ENCODE results near the gene CTXN1. TPM values are rescaled to one million over a fixed set of nuclear protein-coding genes. Genes with fewer than 3 reads are reported as not detected.
A peak's percentile ranks its signal among the peaks of the same experiment; 100 is the strongest.

The CTXN1 gene
- total RNA-seq, 1 donor from 2014 or later = 1.8 TPM

- no peaks in the 10 kb centered on the region for H3K36me3 Mint-ChIP-seq (ENCODE audit: low read depth)
- no peak for DNase-seq
- H3K9me3 Mint-ChIP-seq = no peaks in the 10 kb centered on the region
- H3K27me3 Mint-ChIP-seq = peaks cover 2% of the 10 kb centered on the region
- H3K4me1 Mint-ChIP-seq = peaks cover 3% of the 10 kb centered on the region
- H3K27ac Mint-ChIP-seq = no peak overlapping the region
- intact Hi-C loops (cut with micrococcal nuclease) = no loop called here
- no peak overlapping the region for H3K4me3 Mint-ChIP-seq
These were observed 42.8 kb downstream of the CTXN1 start for GRCh38 chr19:7883105-7883504.

DNA sequence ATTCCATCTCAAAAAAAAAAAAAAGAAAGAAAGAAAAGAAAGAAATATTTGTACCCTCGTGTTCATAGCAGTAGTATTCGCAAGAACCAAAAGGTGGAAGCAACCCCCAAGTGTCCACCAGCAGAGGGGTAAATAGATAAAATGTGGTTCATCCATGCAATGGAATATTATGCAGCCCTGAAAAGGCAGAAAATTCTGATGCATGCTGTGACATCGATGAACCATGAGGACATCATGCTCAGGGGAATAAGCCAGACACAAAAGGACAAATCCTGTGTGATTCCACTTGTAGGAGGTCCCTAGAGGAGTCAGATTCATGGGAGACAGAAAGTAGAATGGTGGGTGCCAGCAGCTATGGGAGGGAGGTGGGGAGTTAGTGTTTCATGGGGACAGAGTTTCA lies 44.0 kb downstream of the CTXN1 start:
- H3K27ac Mint-ChIP-seq = no peak overlapping the region
- no peaks in the 10 kb centered on the region for H3K27me3 Mint-ChIP-seq
- peaks cover 3% of the 10 kb centered on the region for H3K4me1 Mint-ChIP-seq
- intact Hi-C loops (cut with micrococcal nuclease) = no loop called here
- no peaks in the 10 kb centered on the region for H3K9me3 Mint-ChIP-seq
- DNase-seq = no peak
- no peak overlapping the region for H3K4me3 Mint-ChIP-seq
- no peaks in the 10 kb centered on the region for H3K36me3 Mint-ChIP-seq (ENCODE audit: low read depth)

- Mint-ChIP-seq H3K4me1 (peaks cover 3% of the 10 kb centered on the region), H3K27ac (no peak overlapping the region), H3K4me3 (no peak overlapping the region), H3K9me3 (no peaks in the 10 kb centered on the region), H3K27me3 (peaks cover 16% of the 10 kb centered on the region), H3K36me3 (ENCODE audit: low read depth) (no peaks in the 10 kb centered on the region)
- DNase-seq = peak; percentile 61
- intact Hi-C loops (cut with micrococcal nuclease) = no loop called here
These were observed 46.1 kb downstream of the CTXN1 start for GRCh38 chr19:7879836-7880235.

- Mint-ChIP-seq H3K9me3 (no peaks in the 10 kb centered on the region), H3K27ac (no peak overlapping the region), H3K36me3 (ENCODE audit: low read depth) (no peaks in the 10 kb centered on the region), H3K4me3 (no peak overlapping the region), H3K27me3 (peaks cover 20% of the 10 kb centered on the region), H3K4me1 (peaks cover 6% of the 10 kb centered on the region)
- intact Hi-C loops (cut with micrococcal nuclease) = no loop called here
- DNase-seq = peak; percentile 61
These were observed 46.7 kb downstream of the CTXN1 start for GRCh38 chr19:7879111-7879807.

DNA sequence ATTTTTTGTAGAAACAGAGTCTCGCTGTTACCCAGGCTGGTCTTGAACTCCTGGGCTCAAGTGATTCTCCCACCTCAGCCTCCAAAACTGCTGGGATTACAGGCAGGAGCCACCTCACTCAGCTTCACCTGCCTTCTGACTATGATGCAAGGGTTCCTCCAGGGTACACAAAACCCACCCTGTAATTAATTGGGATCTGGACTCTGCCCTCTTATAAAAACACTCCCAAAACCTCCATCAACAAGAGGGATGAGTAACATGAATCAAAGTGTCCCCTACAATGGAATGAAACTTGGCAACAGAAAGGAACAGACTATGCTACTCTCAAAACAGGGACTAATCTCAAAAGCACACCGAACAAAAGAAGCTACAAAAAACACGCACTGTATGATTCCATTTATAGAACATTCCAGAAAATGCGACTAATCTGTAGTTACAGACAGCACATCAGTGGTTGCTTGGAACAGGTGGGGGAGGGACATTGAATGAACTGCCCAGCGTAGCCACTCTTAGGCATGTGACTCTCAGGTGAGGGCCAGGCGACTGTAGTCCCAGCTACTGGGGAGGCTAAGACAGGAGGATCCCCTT lies 48.6 kb downstream of the CTXN1 start:
- Mint-ChIP-seq H3K27ac (no peak overlapping the region), H3K36me3 (ENCODE audit: low read depth) (no peaks in the 10 kb centered on the region), H3K9me3 (no peaks in the 10 kb centered on the region), H3K4me1 (peaks cover 7% of the 10 kb centered on the region), H3K4me3 (no peak overlapping the region), H3K27me3 (peaks cover 27% of the 10 kb centered on the region)
- no peak for DNase-seq
- intact Hi-C loops (cut with micrococcal nuclease) = no loop called here

GRCh38 chr19:7874897-7875273 lies 51.0 kb downstream of the CTXN1 start:
- H3K4me3 Mint-ChIP-seq = no peak overlapping the region
- H3K4me1 Mint-ChIP-seq = peaks cover 19% of the 10 kb centered on the region
- H3K9me3 Mint-ChIP-seq = peaks cover 9% of the 10 kb centered on the region
- peaks cover 40% of the 10 kb centered on the region for H3K27me3 Mint-ChIP-seq
- no peak for DNase-seq
- no peak overlapping the region for H3K27ac Mint-ChIP-seq
- no peaks in the 10 kb centered on the region for H3K36me3 Mint-ChIP-seq (ENCODE audit: low read depth)
- intact Hi-C loops (cut with micrococcal nuclease) = no loop called here

Other genes starting within 250 kb of the CTXN1 start
- not detected in 2 replicates for gene MCEMP1, start 249.0 kb downstream of the CTXN1 start, total RNA-seq
- gene TRAPPC5, start 245.3 kb downstream of the CTXN1 start, total RNA-seq = 82.9 and 84.1 TPM in 2 replicates
- not detected in 2 replicates for gene FCER2, start 224.0 kb downstream of the CTXN1 start, total RNA-seq
- not detected in 2 replicates for gene CLEC4G, start 194.0 kb downstream of the CTXN1 start, total RNA-seq
- not detected in 2 replicates for gene CD209, start 178.6 kb downstream of the CTXN1 start, total RNA-seq
- gene CLEC4M, start 162.9 kb downstream of the CTXN1 start, total RNA-seq = not detected in 2 replicates
- 4.3 and 5.2 TPM in 2 replicates for gene EVI5L, start 95.9 kb downstream of the CTXN1 start, total RNA-seq
- gene PRR36, start 51.7 kb downstream of the CTXN1 start, total RNA-seq = 0.21 TPM in 2 replicates
- not detected in 2 replicates for gene LRRC8E, start 37.6 kb downstream of the CTXN1 start, total RNA-seq
- 46.7 and 47.6 TPM in 2 replicates for gene MAP2K7, start 22.3 kb downstream of the CTXN1 start, total RNA-seq
- 5.3 and 8.5 TPM in 2 replicates for gene TGFBR3L, start 11.3 kb downstream of the CTXN1 start, total RNA-seq
- gene SNAPC2, start 5.8 kb downstream of the CTXN1 start, total RNA-seq = 21.8 and 23.2 TPM in 2 replicates
- gene TIMM44, start 17.5 kb upstream of the CTXN1 start, total RNA-seq = 110 and 111 TPM in 2 replicates
- 191 and 193 TPM in 2 replicates for gene ELAVL1, start 79.5 kb upstream of the CTXN1 start, total RNA-seq
- not detected in 2 replicates for gene CCL25, start 126.6 kb upstream of the CTXN1 start, total RNA-seq
- gene FBN3, start 223.5 kb upstream of the CTXN1 start, total RNA-seq = not detected in 2 replicates